ENCODE results near the gene ABHD3. TPM values are rescaled to one million over a fixed set of nuclear protein-coding genes. Genes with fewer than 3 reads are reported as not detected.
"Not testable (repeated sequence)": the region's sequence is repeated elsewhere in the genome, so short reads cannot be mapped to it uniquely, and the experiment has no call there.

ABHD3 gene
- polyA plus RNA-seq, 1 donor, result 40.5 TPM

DNA sequence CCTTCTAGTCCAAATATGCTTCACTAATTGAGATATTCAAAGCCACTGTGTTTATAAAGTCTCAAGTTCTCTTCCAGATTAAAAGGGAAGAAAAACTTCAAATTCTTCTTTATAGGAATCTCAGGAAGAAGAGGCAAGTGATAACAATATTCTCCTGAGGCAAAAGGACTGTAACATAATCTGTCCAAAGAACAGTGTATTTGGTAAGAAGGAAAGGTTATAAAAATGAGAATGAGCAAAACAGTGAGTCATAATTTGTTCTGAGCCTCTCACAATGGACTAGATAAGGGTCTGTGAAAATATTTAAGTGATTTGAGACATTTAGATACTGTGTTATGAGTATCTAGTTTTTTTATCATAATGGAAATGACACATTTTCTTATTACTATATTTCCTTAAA lies 48.2 kb downstream of the ABHD3 start:
- Histone ChIP-seq H3K27ac (ENCODE audit: low read length) (no peak overlapping the region), H3K9me3 (ENCODE audit: control insufficient read depth, low read depth, low read length) (no peaks in the 10 kb centered on the region), H3K36me3 (ENCODE audit: control insufficient read depth, insufficient read depth, low read length) (peaks cover 9% of the 10 kb centered on the region), H3K4me1 (ENCODE audit: control insufficient read depth, insufficient read depth, low read length) (no peaks in the 10 kb centered on the region), H3K27me3 (ENCODE audit: control insufficient read depth, insufficient read depth, low read length) (no peaks in the 10 kb centered on the region), H3K4me3 (ENCODE audit: low read length) (no peak overlapping the region)
- DNase-seq, result no peak

DNA sequence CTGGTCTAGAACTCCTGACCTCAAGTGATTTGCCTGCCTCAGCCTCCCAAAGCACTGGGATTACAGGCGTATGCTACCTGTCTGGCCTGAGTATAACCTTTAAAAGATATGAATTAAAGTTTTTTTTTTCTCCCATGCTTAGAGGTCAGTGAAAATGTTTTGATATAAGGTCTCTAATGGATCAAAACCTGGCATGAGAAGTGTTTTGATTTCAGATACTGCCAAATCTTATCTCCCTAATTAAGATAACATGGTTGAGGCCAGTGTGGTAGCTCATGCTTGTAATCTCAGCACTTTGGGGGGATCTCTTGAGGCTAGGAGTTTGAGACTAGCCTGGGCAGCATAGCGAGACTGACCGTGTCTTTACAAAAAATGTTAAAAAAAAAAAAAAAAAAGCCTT lies 51.2 kb downstream of the ABHD3 start:
- H3K36me3 ChIP-seq (ENCODE audit: control insufficient read depth, insufficient read depth, low read length), result peaks cover 14% of the 10 kb centered on the region
- no peak overlapping the region for H3K27ac ChIP-seq (ENCODE audit: low read length)
- H3K4me1 ChIP-seq (ENCODE audit: control insufficient read depth, insufficient read depth, low read length), result no peaks in the 10 kb centered on the region
- no peak overlapping the region for H3K4me3 ChIP-seq (ENCODE audit: low read length)
- no peaks in the 10 kb centered on the region for H3K27me3 ChIP-seq (ENCODE audit: control insufficient read depth, insufficient read depth, low read length)
- no peak for DNase-seq
- WGBS (ENCODE audit: insufficient coverage, low lambda C conversion rate), result no CpG with 5 or more reads among the region's 3 CpGs
- H3K9me3 ChIP-seq (ENCODE audit: control insufficient read depth, low read depth, low read length), result no peaks in the 10 kb centered on the region

DNA sequence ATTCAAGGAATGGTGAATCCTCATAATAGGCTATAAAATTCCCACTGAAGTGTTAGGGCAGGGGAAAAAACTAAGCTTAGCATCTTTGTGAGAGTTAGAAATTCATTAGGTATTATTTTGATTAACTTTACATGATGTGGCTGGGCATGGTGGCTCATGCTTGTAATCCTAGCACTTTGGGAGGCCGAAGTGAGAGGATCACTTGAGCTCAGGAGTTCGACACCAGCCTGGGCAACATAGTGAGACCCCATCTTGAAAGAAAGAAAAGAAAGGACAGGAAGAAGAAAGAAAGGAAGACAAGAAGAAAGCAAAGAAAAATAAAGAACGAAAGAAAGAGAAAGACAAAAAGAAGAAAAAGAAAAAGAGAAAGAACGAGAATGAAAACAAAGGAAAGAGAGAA lies 52.5 kb downstream of the ABHD3 start:
- no peak for DNase-seq
- Histone ChIP-seq H3K27me3 (ENCODE audit: control insufficient read depth, insufficient read depth, low read length) (no peaks in the 10 kb centered on the region), H3K4me1 (ENCODE audit: control insufficient read depth, insufficient read depth, low read length) (no peaks in the 10 kb centered on the region), H3K36me3 (ENCODE audit: control insufficient read depth, insufficient read depth, low read length) (peaks cover 11% of the 10 kb centered on the region), H3K9me3 (ENCODE audit: control insufficient read depth, low read depth, low read length) (no peaks in the 10 kb centered on the region), H3K4me3 (ENCODE audit: low read length) (no peak overlapping the region), H3K27ac (ENCODE audit: low read length) (no peak overlapping the region)
- 100% methylated on average over 4 of the region's 4 CpGs for WGBS (ENCODE audit: insufficient coverage, low lambda C conversion rate)

DNA sequence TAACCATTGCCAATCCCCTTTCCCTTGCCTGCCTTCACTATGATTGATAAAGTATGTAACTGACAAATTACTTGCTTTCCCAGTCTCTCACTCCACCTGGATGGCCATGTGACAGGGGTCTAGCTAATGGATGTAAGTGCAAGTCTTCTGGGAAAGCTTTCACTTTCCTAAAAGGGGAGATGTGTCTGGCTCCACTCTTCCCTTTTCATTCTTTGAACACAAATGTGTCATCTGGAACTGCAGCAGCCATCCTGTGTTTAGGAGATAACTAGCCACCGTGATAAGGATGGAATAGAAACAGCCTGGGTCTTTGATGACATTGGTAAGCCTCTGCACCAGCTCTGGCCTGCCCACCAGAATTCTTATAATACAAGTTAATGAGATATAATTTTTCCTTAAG lies 54.3 kb downstream of the ABHD3 start:
- no peak overlapping the region for H3K4me3 ChIP-seq (ENCODE audit: low read length)
- no peaks in the 10 kb centered on the region for H3K4me1 ChIP-seq (ENCODE audit: control insufficient read depth, insufficient read depth, low read length)
- no peak overlapping the region for H3K27ac ChIP-seq (ENCODE audit: low read length)
- peaks cover 11% of the 10 kb centered on the region for H3K36me3 ChIP-seq (ENCODE audit: control insufficient read depth, insufficient read depth, low read length)
- H3K9me3 ChIP-seq (ENCODE audit: control insufficient read depth, low read depth, low read length), result no peaks in the 10 kb centered on the region
- H3K27me3 ChIP-seq (ENCODE audit: control insufficient read depth, insufficient read depth, low read length), result no peaks in the 10 kb centered on the region
- WGBS (ENCODE audit: insufficient coverage, low lambda C conversion rate), result no CpG with 5 or more reads among the region's 1 CpG
- no peak for DNase-seq

DNA sequence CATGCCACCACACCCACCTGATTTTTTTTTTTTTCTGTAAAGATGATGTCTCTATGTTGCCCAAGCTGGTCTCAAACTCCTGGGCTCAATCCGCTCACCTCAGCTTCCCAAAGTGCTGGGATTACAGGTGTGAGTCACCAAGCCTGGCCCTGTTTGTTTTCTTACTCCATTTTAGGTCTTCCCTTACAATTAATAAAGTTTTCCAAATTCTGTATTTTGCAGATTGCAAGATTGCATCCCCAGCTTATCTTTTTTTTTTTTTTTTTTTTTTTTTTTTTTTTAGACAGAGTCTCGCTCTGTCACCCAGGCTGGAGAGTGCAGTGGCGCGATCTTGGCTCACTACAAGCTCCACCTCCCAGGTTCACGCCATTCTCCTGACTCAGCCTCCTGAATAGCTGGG lies 64.2 kb downstream of the ABHD3 start:
- H3K27me3 ChIP-seq (ENCODE audit: control insufficient read depth, insufficient read depth, low read length); H3K27ac ChIP-seq (ENCODE audit: low read length); H3K36me3 ChIP-seq (ENCODE audit: control insufficient read depth, insufficient read depth, low read length); DNase-seq; H3K4me1 ChIP-seq (ENCODE audit: control insufficient read depth, insufficient read depth, low read length); H3K4me3 ChIP-seq (ENCODE audit: low read length); H3K9me3 ChIP-seq (ENCODE audit: control insufficient read depth, low read depth, low read length): not testable (repeated sequence)
- no CpG with 5 or more reads among the region's 5 CpGs for WGBS (ENCODE audit: insufficient coverage, low lambda C conversion rate)

DNA sequence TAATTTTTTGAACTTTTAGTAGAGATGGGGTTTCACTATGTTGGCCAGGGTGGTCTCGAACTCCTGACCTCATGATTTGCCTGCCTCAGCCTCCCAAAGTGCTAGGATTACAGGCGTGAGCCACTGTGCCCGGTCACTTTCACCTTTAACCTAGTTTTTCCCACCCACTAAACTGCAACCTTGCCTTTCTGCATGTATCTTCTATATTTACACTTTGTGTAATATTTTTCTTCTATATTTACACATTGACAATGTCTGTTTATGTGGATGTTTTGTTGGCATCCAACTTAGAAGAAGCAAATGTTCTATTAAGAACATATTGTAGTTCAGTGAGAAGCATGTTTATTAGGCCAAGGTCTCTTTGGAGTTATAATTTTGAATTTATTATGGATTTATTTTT lies 65.8 kb downstream of the ABHD3 start:
- Histone ChIP-seq H3K27ac (ENCODE audit: low read length) (no peak overlapping the region), H3K27me3 (ENCODE audit: control insufficient read depth, insufficient read depth, low read length) (no peaks in the 10 kb centered on the region), H3K9me3 (ENCODE audit: control insufficient read depth, low read depth, low read length) (no peaks in the 10 kb centered on the region), H3K4me1 (ENCODE audit: control insufficient read depth, insufficient read depth, low read length) (no peaks in the 10 kb centered on the region), H3K36me3 (ENCODE audit: control insufficient read depth, insufficient read depth, low read length) (no peaks in the 10 kb centered on the region), H3K4me3 (ENCODE audit: low read length) (no peak overlapping the region)
- DNase-seq, result no peak
- no CpG with 5 or more reads among the region's 3 CpGs for WGBS (ENCODE audit: insufficient coverage, low lambda C conversion rate)

DNA sequence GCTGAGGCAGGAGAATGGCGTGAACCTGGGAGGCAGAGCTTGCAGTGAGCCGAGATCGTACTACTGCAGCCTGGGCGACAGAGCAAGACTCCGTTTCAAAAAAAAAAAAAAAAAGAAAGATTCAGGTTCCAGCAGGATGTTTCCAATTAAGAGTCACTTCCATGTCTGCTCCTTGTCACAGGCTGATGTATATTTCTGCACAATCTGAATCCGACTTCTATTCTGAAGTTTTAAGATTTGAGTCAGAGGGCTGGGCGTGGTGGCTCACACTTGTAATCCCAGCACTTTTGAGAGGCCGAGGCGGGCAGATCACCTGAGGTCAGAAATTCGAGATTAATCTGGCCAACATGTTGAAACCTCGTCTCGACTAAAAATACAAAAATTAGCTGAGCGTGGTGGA lies 67.8 kb downstream of the ABHD3 start:
- no peak overlapping the region for H3K4me3 ChIP-seq (ENCODE audit: low read length)
- peaks cover 4% of the 10 kb centered on the region for H3K36me3 ChIP-seq (ENCODE audit: control insufficient read depth, insufficient read depth, low read length)
- H3K27ac ChIP-seq (ENCODE audit: low read length), result no peak overlapping the region
- no peaks in the 10 kb centered on the region for H3K4me1 ChIP-seq (ENCODE audit: control insufficient read depth, insufficient read depth, low read length)
- H3K9me3 ChIP-seq (ENCODE audit: control insufficient read depth, low read depth, low read length), result no peaks in the 10 kb centered on the region
- H3K27me3 ChIP-seq (ENCODE audit: control insufficient read depth, insufficient read depth, low read length), result no peaks in the 10 kb centered on the region
- no peak for DNase-seq
- 90% methylated on average over 2 of the region's 13 CpGs for WGBS (ENCODE audit: insufficient coverage, low lambda C conversion rate)

DNA sequence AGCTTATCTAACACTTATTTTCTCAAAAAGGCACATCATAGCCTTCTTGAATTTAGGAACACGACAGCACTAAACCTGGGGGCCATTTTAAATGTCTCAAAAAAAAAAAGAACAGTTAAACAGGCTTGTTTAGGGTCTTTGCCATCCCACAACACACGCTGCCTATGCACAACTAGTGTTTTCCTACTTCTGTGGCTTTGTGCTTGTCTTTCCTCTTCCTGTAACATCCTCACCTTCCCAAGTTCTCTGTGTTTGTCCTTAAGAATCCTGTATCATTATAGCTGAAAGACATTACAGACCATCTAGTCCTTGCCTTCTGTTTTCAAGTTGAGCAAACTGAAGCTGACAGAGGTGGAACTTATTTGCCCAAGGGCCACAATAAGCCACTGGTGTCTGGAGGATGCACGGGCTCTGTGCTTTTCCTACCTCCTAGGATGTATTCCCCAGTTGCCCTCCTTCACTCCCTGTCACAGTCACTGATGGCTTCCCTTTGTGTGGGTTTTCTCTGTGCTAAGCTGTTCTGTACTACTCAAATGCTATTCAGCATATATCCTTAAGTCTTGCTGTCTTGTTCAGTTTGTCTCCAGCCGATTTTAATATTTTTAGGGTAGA lies 69.9 kb downstream of the ABHD3 start:
- no peaks in the 10 kb centered on the region for H3K4me1 ChIP-seq (ENCODE audit: control insufficient read depth, insufficient read depth, low read length)
- H3K36me3 ChIP-seq (ENCODE audit: control insufficient read depth, insufficient read depth, low read length), result peaks cover 15% of the 10 kb centered on the region
- DNase-seq, result no peak
- H3K27ac ChIP-seq (ENCODE audit: low read length), result no peak overlapping the region
- H3K27me3 ChIP-seq (ENCODE audit: control insufficient read depth, insufficient read depth, low read length), result no peaks in the 10 kb centered on the region
- no peak overlapping the region for H3K4me3 ChIP-seq (ENCODE audit: low read length)
- no peaks in the 10 kb centered on the region for H3K9me3 ChIP-seq (ENCODE audit: control insufficient read depth, low read depth, low read length)
- 84% methylated on average over 2 of the region's 4 CpGs for WGBS (ENCODE audit: insufficient coverage, low lambda C conversion rate)

DNA sequence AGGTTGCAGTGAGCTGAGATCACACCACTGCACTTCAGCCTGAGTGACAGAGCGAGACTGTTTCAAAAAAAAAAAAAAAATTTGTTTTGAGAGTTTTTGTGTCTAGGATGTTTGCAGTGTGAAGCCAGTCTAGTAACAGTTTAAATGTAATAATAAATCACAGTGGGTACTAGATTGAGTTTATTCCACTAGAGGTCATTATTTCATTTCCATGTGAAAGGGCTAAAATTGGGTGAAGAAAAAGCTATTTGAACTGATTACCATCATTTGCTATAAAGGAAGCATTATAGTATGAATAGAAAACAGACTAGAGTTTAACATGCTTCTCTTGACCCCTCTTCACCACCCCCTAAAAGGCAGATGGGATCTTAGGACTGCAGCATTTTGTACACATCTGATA lies 72.2 kb downstream of the ABHD3 start:
- peaks cover 30% of the 10 kb centered on the region for H3K36me3 ChIP-seq (ENCODE audit: control insufficient read depth, insufficient read depth, low read length)
- no peak overlapping the region for H3K27ac ChIP-seq (ENCODE audit: low read length)
- H3K27me3 ChIP-seq (ENCODE audit: control insufficient read depth, insufficient read depth, low read length), result no peaks in the 10 kb centered on the region
- no peak for DNase-seq
- WGBS (ENCODE audit: insufficient coverage, low lambda C conversion rate), result no CpG with 5 or more reads among the region's 1 CpG
- no peak overlapping the region for H3K4me3 ChIP-seq (ENCODE audit: low read length)
- no peaks in the 10 kb centered on the region for H3K4me1 ChIP-seq (ENCODE audit: control insufficient read depth, insufficient read depth, low read length)
- no peaks in the 10 kb centered on the region for H3K9me3 ChIP-seq (ENCODE audit: control insufficient read depth, low read depth, low read length)

DNA sequence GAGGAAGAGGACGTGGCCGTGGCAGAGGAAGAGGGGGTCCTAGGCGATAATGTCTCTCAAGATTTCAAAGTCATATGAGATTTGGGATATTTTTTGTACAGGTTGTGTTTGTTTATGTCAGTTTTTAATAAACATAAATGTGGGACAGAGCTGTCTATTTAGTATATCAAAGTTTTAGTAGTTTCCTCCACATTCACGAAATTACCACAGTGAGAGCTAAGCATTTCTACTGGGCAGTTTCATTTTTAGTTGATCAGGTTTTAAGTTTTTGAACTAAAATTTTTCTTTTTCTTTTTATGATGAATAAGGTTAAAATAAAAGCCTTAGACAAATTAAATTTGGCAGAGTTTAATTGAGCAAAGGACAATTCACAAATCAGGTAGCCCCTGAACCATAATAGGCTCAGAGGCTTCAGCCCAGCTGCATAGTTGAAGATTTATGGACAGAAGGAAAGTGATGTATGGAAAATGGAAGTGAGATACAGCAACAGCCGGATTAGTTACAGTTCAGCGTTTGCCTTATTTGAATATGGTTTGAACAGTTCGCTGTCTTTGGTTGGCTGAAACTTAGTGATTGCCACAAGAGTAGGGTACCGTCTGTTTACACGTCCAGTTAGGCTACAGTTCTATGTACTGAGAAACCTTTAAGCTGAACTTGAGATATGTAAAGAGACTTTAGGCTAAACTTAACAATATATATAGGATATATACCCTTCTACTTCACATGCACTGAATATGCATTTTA lies 75.3 kb downstream of the ABHD3 start:
- no peaks in the 10 kb centered on the region for H3K27me3 ChIP-seq (ENCODE audit: control insufficient read depth, insufficient read depth, low read length)
- WGBS (ENCODE audit: insufficient coverage, low lambda C conversion rate), result 100% methylated on average over 1 of the region's 9 CpGs
- no peaks in the 10 kb centered on the region for H3K9me3 ChIP-seq (ENCODE audit: control insufficient read depth, low read depth, low read length)
- peaks cover 52% of the 10 kb centered on the region for H3K36me3 ChIP-seq (ENCODE audit: control insufficient read depth, insufficient read depth, low read length)
- no peaks in the 10 kb centered on the region for H3K4me1 ChIP-seq (ENCODE audit: control insufficient read depth, insufficient read depth, low read length)
- DNase-seq, result no peak
- no peak overlapping the region for H3K4me3 ChIP-seq (ENCODE audit: low read length)
- no peak overlapping the region for H3K27ac ChIP-seq (ENCODE audit: low read length)

DNA sequence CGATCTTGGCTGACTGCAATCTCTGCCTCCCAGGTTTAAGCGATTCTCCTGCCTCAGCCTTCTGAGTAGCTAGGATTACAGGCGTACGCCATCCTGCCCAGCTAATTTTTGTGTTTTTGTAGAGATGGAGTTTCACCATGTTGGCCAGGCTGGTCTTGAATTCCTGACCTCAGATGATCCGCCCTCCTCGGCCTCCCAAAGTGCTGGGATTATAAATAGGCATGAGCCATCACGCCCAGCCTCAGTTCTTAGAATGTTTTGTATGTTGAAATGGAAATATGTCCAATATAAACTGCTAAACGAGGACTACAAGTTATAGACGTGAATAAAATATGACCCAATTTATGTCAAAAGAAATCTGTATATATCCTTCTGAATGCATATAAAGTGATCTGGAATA lies 82.9 kb downstream of the ABHD3 start:
- H3K4me1 ChIP-seq (ENCODE audit: control insufficient read depth, insufficient read depth, low read length); DNase-seq; H3K27me3 ChIP-seq (ENCODE audit: control insufficient read depth, insufficient read depth, low read length); H3K27ac ChIP-seq (ENCODE audit: low read length); H3K4me3 ChIP-seq (ENCODE audit: low read length); H3K9me3 ChIP-seq (ENCODE audit: control insufficient read depth, low read depth, low read length): not testable (repeated sequence)
- WGBS (ENCODE audit: insufficient coverage, low lambda C conversion rate), result 92% methylated on average over 2 of the region's 9 CpGs
- H3K36me3 ChIP-seq (ENCODE audit: control insufficient read depth, insufficient read depth, low read length), result peaks cover 32% of the 10 kb centered on the region
